ENCODE data around the gene LCOR. TPM values are rescaled to one million over a fixed set of nuclear protein-coding genes. Genes with fewer than 3 reads are reported as not detected.

The LCOR gene
- total RNA-seq, 1 donor from 2014 or later = 11.3 TPM

- DNase-seq (ENCODE audit: low read depth in 2 of 2) = no peak
Measured at GRCh38 chr10:97010695-97011206, 178.7 kb downstream of the LCOR start.

- no peak for DNase-seq (ENCODE audit: low read depth in 2 of 2)
Measured at GRCh38 chr10:97011397-97011796, 179.3 kb downstream of the LCOR start.

- no peak for DNase-seq (ENCODE audit: low read depth in 2 of 2)
Measured at GRCh38 chr10:97012470-97012869, 180.4 kb downstream of the LCOR start.

GRCh38 chr10:97013568-97013967 is 181.5 kb downstream of the LCOR start:
- DNase-seq (ENCODE audit: low read depth in 2 of 2) = no peak

GRCh38 chr10:97013983-97014382 is 181.9 kb downstream of the LCOR start:
- DNase-seq (ENCODE audit: low read depth in 2 of 2) = no peak

- DNase-seq (ENCODE audit: low read depth in 2 of 2) = no peak
Measured at GRCh38 chr10:97015240-97015639, 183.1 kb downstream of the LCOR start.

GRCh38 chr10:97016728-97017473 is 184.8 kb downstream of the LCOR start:
- no peak for DNase-seq (ENCODE audit: low read depth in 2 of 2)

- no peak for DNase-seq (ENCODE audit: low read depth in 2 of 2)
Measured at GRCh38 chr10:97017474-97017903, 185.4 kb downstream of the LCOR start.

- no peak for DNase-seq (ENCODE audit: low read depth in 2 of 2)
Measured at GRCh38 chr10:97018251-97019212, 186.4 kb downstream of the LCOR start.

- no peak for DNase-seq (ENCODE audit: low read depth in 2 of 2)
Measured at GRCh38 chr10:97019213-97019844, 187.2 kb downstream of the LCOR start.

GRCh38 chr10:97020452-97021400 is 188.6 kb downstream of the LCOR start:
- DNase-seq (ENCODE audit: low read depth in 2 of 2) = no peak

- DNase-seq (ENCODE audit: low read depth in 2 of 2) = no peak
Measured at GRCh38 chr10:97022616-97023015, 190.5 kb downstream of the LCOR start.

- no peak for DNase-seq (ENCODE audit: low read depth in 2 of 2)
Measured at GRCh38 chr10:97023401-97024167, 191.5 kb downstream of the LCOR start.

GRCh38 chr10:97024168-97025073 is 192.3 kb downstream of the LCOR start:
- DNase-seq (ENCODE audit: low read depth in 2 of 2) = peak; percentile 15 to 44

- peak; percentile 74 to 82 for DNase-seq (ENCODE audit: low read depth in 2 of 2)
Measured at GRCh38 chr10:97025613-97026242, 193.6 kb downstream of the LCOR start.

- DNase-seq (ENCODE audit: low read depth in 2 of 2) = peak in 1 of 2 donors; percentile 17
Measured at GRCh38 chr10:97028126-97028831, 196.2 kb downstream of the LCOR start.

- no peak for DNase-seq (ENCODE audit: low read depth in 2 of 2)
Measured at GRCh38 chr10:97028832-97029178, 196.7 kb downstream of the LCOR start.

- DNase-seq (ENCODE audit: low read depth in 2 of 2) = no peak
Measured at GRCh38 chr10:97029271-97029670, 197.2 kb downstream of the LCOR start.
